GM19240 (cell line): ENCODE measurements around the gene PIGW.

Source experiments
- DNase-seq: peaks from one replicate; pipeline ENCODE4 v3.0.0; 2011; ENCODE audit warnings: low spot score; ENCODE audit not compliant: insufficient read length

Gene PIGW

DNA sequence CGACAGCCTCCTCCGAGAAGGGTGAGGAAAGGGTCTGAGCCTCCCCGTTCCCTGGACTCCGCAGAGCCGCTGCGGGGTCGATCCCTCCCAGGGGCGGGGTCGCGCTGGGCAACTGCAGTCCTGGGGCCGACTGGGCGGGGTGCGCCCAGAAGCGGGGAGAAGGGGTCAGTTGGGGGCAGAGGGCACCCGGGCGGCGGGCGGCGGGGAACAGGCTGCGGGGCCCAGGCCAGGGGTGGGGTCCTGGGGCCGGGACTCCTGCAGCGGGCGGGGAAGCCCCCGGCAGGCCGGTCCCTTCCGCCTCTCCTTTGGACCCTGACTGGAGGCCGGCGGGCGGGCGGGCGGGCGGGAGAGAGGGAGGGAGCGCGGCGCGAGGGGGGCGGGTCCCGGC is 10.3 kb downstream of the PIGW start:
- DNase-seq: no peak

DNA sequence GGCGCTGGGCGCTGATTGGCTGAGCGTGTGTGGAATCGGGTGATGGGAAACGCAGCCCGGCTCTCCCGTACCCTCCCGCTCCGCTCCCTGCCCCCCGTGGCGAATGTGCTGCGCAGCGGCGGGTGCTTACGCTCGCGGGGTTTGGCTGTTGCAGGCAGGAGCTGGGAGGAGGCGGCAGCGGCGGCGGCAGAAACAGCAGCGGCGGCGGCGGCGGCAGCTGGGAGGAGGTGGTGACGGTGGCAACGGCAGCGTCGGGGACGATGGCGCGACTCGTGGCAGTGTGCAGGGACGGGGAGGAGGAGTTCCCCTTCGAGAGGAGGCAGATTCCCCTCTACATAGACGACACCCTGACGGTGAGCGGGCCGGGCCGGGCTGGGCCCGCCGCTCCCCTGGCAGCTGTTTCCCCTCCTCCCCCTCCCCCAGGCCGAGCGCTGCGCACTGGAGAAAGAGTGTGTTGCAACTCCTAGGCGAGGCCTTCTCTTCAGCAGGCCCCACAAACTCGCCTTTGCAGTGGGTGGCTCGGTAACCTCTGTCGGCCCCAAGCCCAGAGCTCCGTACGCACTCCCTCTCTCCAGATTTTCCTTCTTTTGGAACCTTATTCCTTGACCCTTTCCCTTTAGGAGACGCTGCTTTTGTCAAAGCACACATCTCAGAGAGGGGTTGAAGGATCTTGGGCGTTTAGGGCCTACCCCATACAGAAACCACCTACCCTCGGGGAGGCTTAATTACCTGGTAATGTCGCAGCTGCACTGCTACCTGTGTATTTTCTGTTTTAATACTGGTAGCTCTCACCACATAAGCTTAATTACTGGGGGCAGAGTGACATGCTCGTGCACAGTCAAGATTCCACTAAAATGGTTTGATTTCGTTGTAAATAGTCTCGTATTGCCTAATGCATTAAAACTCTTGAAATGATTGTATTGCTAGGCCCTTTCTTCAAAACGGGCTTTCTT is 11.0 kb downstream of the PIGW start:
- DNase-seq: peak; percentile 67

DNA sequence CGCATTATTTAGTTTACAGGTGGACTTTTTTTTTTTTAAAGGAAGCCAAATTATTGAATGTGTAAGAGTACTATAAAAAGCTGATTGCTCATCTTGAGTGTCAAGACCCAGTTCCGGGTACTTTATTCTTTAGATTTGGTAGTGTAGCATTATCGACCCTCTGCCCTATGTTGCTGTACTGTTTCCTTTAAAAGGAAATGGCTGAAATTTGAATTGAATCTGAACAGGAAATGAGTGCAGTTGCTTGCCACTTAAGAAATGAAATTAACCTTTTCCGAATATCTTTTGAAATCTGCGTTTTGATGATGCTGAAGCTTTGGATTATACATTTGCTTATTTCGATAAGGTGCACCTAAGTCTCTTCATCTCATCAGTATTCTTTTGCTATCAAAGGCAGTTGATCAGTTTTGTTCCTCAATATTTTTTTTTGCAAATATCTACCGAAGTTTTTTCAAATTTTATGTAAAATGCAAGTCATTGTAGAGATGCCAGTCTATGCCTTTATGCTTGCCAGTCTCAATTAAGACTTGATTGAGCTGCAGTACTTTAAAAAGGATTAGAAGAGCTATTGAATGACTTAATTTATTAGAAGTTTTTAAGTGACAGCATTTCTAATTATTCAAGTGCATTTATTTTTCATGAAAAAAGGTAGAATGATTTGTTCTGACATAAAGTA is 11.8 kb downstream of the PIGW start:
- DNase-seq: no peak

DNA sequence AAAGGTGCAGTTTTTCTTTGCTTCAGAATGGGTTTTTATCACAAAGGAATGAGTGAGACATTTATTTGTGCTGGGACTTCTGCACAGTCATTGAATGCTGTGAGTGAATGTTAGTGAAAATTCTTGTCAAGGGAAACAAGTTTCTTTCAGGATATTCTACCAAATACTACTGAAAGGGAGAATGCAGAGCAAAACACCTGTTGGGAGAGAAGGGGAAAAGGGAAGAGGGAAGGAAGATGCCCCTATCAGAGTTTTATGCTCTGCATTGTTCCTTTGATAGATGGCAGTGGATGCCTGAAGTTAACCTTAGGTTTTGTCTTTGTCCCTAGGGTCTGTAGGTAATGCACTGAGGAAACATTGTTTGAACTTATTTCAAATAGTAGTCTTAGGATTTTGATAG is 13.0 kb downstream of the PIGW start:
- DNase-seq: no peak

DNA sequence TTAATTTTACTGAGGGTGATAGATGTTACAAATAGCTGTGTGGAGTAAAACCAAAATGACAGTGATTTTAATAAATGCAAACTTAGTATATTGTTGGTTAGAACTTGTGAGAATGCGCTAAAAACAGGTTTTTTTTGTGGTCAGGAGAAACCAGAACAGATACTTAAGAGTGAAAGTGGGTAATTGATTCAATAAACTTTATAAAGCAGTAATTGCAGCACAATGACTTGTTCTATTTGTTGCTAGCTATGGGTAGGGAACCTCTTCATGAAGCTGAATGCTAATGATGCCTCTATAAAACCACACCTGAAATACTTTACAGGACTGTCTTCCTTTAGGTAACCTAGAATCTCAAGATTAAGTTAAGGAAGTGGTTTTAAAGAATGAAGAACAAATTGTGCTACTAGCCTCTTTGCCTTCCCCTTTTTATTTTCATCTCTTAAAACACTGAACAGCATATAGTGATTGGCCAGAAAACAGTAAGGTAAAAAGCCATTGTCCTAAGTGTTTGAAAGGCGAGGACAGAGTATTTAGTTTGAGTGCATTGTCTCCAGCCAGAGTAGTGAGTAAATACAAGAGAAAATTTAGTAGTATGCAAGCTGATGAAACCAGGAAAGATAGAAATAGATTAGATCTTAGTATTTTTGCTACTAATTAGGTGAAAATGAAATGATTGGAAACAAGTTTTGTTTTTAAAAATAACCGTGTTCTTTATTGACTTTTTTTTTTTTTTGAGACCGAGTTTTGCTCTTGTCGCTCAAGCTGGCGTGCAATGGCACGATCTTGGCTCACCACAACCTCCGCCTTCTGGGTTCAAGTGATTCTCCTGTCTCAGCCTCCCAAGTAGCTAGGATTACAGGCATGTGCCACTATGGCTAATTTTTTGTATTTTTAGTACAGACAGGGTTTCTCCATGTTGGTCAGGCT is 16.0 kb downstream of the PIGW start:
- no peak for DNase-seq

DNA sequence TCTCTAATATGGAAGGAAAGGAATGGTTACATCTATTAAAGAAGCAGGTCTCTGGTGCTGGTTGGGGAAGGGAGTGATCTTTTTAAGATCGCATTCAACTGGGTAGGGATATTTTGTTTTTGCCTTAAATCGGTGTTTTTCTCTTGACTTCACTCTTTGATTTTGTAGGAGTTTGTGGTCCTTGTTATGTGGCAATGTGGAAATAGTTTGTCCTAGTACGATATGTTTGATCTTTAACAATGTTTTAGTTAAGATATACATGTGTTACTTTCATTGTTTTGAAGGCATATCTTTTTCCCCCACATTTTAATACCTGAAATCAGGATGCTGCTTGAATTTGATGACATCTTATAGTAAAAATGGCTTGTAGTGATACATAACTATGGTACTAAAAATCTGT is 18.7 kb downstream of the PIGW start:
- DNase-seq: no peak

DNA sequence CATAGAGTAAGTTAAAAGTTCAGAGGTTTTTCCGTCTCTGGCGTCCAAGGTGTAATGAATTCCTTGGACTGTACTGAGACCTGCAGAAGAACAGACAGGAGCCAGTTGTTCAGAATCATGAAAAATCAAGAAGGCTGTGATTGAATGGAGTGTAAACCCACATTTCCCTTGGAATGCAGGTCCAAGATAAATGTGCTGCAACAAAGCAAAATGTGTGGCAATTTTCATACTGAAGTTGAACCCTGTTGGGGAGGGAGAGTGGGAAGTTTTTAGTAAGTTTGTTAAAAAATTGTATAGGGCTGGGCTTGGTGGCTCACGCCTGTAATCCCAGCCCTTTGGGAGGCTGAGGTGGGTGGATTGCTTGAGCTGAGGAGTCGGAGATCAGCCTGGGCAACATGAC is 31.3 kb downstream of the PIGW start:
- no peak for DNase-seq

DNA sequence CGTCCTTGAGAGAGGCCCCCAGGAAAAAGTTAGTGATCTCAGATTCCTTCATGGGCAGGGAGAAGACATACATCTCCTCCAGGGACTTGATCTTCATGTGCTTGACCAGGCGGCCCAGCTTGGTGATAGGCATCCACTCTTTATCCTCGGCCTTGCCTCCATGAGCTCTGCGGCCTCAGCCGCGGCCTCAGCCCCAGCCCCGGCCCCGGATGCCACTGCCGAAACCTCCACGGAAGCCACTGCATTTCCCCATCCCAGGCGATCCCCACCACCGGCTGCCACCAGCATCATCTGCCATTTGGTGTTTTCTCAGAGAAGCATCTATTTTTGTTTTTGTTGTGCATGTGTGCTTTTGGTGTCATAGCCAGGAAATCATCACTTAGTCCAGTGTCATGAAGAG is 40.2 kb downstream of the PIGW start:
- no peak for DNase-seq

DNA sequence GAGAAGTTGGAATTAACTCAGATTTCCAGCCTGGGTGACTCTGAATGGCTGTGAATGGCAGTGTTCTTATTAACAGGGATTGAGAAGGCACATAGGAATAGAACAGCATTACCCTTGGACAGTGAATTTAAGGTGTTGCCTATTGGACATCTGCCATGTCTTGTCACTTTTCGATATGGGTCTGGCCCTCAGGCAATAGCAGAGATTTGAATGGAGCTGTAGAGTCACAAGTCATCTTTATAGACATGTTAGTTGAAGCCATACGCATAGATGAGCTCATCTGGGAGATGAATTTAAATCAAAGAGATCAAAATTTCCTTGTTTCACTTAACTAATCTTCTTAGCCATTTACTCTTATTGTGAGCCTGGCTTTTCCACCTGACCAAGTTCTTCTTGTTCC is 42.0 kb downstream of the PIGW start:
- DNase-seq: no peak

DNA sequence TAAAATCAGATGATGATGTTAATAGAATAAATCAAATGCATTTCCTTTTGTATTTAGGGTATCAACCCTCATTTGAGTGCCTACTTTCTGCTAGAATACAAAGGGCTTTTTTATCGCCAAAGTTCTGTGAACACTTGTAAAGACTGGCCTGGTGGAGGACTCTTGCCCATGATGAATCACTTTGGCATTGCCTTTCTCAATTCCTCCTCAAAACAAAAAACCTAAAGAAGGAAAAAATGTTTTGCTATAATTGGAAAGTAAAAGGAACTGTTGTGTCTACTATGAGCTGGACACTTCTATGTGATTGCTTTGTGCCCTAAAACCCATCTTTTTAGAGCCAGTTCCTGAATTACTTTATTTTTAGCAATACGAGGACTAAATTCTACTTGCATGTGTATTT is 43.9 kb downstream of the PIGW start:
- no peak for DNase-seq

DNA sequence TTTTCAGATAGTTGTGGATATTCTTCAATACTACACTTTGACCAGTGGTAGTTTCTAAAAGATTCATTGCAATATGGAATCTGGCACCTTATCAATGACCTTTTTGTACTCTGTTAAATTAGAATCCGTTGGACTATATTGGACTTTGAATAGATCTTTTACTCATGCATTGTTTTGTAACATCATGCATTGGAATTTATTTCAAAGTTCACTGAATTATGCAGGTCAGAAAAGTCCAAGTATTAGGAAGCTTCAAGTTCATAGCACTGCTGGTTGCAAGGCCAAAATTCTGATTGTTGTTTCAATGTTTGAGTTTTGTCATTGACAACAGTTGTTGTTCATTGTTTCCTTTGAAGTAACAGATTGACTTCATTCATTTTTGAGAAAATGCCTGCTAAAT is 49.0 kb downstream of the PIGW start:
- DNase-seq: no peak

DNA sequence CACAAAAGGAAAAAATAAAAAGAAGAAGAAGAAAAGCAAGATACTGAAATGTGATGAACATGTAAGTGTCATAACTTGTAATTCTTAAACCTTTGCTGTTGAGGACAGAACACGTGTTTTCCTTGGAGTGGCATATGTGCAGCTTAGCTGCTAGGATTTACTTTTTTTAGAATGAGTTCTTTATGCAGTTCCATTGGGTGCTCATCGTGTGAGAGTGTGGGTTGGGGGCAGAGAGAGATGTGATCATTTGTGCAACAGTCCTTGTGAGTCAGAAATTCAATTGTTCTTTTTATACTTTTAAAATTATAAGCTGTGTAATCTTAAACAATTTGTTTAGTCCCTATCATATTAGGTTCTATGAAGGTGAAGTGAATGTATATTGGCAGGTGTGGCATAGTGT is 51.4 kb downstream of the PIGW start:
- no peak for DNase-seq
